GM23338 (cell line): Measurements from ENCODE around the gene STK24.

Source experiments
- CTCF ChIP-seq, 2 experiments: fragments of 200-600 bp in 1 of 2; sonication (generic) in 1 of 2; conservative IDR thresholded peaks; 2 replicates each; pipeline versions ENCODE4 v1.5.1 to v1.6.1; 2016 to 2017; ENCODE audit warnings: antibody characterized with exemption in 2 of 2, low read depth in 2 of 2, mild to moderate bottlenecking in 2 of 2, moderate library complexity in 1 of 2
- EZH2 ChIP-seq: fragments of 200-600 bp; sonication (generic); IDR thresholded peaks from one replicate; pipeline ENCODE4 v1.8.0; 2017; ENCODE audit warnings: antibody characterized with exemption, mild to moderate bottlenecking, low read depth; ENCODE audit not compliant: unreplicated experiment
- EZH2phosphoT487 ChIP-seq: fragments of 200-600 bp; sonication (generic); IDR thresholded peaks from one replicate; pipeline ENCODE4 v1.8.1; 2018; ENCODE audit warnings: antibody characterized with exemption; ENCODE audit not compliant: unreplicated experiment
- NANOG ChIP-seq: IDR thresholded peaks from 2 replicates; pipeline ENCODE4 v1.6.1; 2016; ENCODE audit warnings: antibody characterized with exemption, borderline replicate concordance
- STAT1 ChIP-seq: IDR thresholded peaks from one replicate; pipeline ENCODE4 v1.6.1; 2016; ENCODE audit warnings: antibody characterized with exemption; ENCODE audit not compliant: unreplicated experiment
- ZNF462 ChIP-seq: fragments of 250-450 bp; sonication (Bioruptor Pico); IDR thresholded peaks from 2 replicates; pipeline ENCODE4 v1.5.0; 2020; ENCODE audit warnings: mild to moderate bottlenecking, moderate library complexity

GRCh38 chr13:98595134-98595533 lies 18.2 kb upstream of the STK24 start:
- no peak for TF ChIP-seq ZNF462
- no peak for TF ChIP-seq NANOG
- TF ChIP-seq CTCF (conservative IDR thresholded peaks at IDR 0.05; ENCODE audit: low read depth in 2 of 2): no peak
- TF ChIP-seq EZH2phosphoT487: no peak
- TF ChIP-seq STAT1: no peak
- no peak for TF ChIP-seq EZH2
